Femur (tissue), 1 donor: ENCODE measurements around the gene MMD2.
"Not testable (repeated sequence)": the region's sequence is repeated elsewhere in the genome, so short reads cannot be mapped to it uniquely, and the experiment has no call there.

ENCODE experiments used
- DNase-seq: peaks from one replicate; pipeline ENCODE4 v3.0.0-alpha.2; 2017

Gene MMD2

GRCh38 chr7:4958477-4959301 lies at the start of gene MMD2:
Gene MMD2, minus strand, starts transcription at chr7:4959187. Its CDS starts 170 bp downstream, at chr7:4959017.
- no peak for DNase-seq

GRCh38 chr7:5005066-5005465 lies 46.1 kb upstream of the MMD2 start:
- no peak for DNase-seq

GRCh38 chr7:5001911-5002310 lies 42.9 kb upstream of the MMD2 start:
- no peak for DNase-seq

- no peak for DNase-seq
These were observed 42.0 kb upstream of the MMD2 start for GRCh38 chr7:5001003-5001402.

GRCh38 chr7:4999369-4999950 lies 40.5 kb upstream of the MMD2 start:
- DNase-seq: no peak

GRCh38 chr7:4998910-4999309 lies 39.9 kb upstream of the MMD2 start:
- no peak for DNase-seq

GRCh38 chr7:4998244-4998643 lies 39.3 kb upstream of the MMD2 start:
- DNase-seq: no peak

GRCh38 chr7:4996696-4997222 lies 37.8 kb upstream of the MMD2 start:
- DNase-seq: no peak

GRCh38 chr7:4995429-4995969 lies 36.5 kb upstream of the MMD2 start:
- no peak for DNase-seq

GRCh38 chr7:4993471-4993870 lies 34.5 kb upstream of the MMD2 start:
- no peak for DNase-seq

- DNase-seq: not testable (repeated sequence)
These were observed 23.8 kb upstream of the MMD2 start for GRCh38 chr7:4982741-4983140.

- DNase-seq: not testable (repeated sequence)
These were observed 22.4 kb upstream of the MMD2 start for GRCh38 chr7:4981295-4981890.

GRCh38 chr7:4975626-4976025 lies 16.6 kb upstream of the MMD2 start:
- not testable (repeated sequence) for DNase-seq

GRCh38 chr7:4973728-4974198 lies 14.8 kb upstream of the MMD2 start:
- DNase-seq: peak; percentile 95

- not testable (repeated sequence) for DNase-seq
These were observed 13.5 kb upstream of the MMD2 start for GRCh38 chr7:4972446-4972845.

GRCh38 chr7:4965295-4966022 lies 6.5 kb upstream of the MMD2 start:
- DNase-seq: no peak

GRCh38 chr7:4964506-4964905 lies 5.5 kb upstream of the MMD2 start:
- DNase-seq: no peak

- DNase-seq: no peak
These were observed 4.1 kb upstream of the MMD2 start for GRCh38 chr7:4962872-4963775.

- DNase-seq: no peak
These were observed 1.4 kb upstream of the MMD2 start for GRCh38 chr7:4960363-4960762.

- no peak for DNase-seq
These were observed 906 bp upstream of the MMD2 start for GRCh38 chr7:4959893-4960292.

- DNase-seq: no peak
These were observed 319 bp upstream of the MMD2 start for GRCh38 chr7:4959306-4959705.
